Fibroblast of pulmonary artery (primary cell): ENCODE measurements around the gene IL3RA.
"Not testable (repeated sequence)": the region's sequence is repeated elsewhere in the genome, so short reads cannot be mapped to it uniquely, and the experiment has no call there.

Experiments used
- DNase-seq: peaks from one replicate; pipeline ENCODE4 v3.0.0-alpha.2; 2010; ENCODE audit warnings: low read depth
- H3K4me3 ChIP-seq: replicated peaks from 2 replicates; pipeline ENCODE4 v1.5.1; 2011; ENCODE audit warnings: low read depth, mild to moderate bottlenecking, control low read depth, low read length, moderate library complexity
- TF ChIP-seq, protein P1 (sequence below): IDR thresholded peaks from 2 replicates; pipeline ENCODE4 v1.5.1; 2011; ENCODE audit warnings: mild to moderate bottlenecking, control low read depth, low read length, inconsistent platforms; ENCODE audit errors: missing control alignments

IL3RA gene

DNA sequence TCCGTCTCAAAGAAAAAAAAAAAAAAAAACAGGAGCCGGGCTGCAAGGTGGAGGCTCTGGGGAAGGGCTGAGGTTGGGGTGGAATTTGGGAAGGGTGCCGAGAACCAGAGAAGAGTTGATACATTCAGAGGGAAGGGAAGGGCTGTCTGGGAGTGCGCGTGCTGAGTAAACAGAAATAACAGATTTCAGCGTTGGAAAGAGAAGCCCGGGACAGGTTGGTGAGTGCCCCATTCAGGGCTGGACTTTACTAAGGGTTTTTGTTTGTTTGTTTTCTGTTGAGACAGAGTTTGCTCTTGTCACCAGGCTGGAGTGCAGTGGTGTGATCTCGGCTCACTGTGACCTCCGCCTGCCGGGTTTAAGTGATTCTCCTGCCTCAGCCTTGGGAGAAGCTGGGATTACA is 1.7 kb upstream of the IL3RA start:
- TF ChIP-seq, protein P1, sequence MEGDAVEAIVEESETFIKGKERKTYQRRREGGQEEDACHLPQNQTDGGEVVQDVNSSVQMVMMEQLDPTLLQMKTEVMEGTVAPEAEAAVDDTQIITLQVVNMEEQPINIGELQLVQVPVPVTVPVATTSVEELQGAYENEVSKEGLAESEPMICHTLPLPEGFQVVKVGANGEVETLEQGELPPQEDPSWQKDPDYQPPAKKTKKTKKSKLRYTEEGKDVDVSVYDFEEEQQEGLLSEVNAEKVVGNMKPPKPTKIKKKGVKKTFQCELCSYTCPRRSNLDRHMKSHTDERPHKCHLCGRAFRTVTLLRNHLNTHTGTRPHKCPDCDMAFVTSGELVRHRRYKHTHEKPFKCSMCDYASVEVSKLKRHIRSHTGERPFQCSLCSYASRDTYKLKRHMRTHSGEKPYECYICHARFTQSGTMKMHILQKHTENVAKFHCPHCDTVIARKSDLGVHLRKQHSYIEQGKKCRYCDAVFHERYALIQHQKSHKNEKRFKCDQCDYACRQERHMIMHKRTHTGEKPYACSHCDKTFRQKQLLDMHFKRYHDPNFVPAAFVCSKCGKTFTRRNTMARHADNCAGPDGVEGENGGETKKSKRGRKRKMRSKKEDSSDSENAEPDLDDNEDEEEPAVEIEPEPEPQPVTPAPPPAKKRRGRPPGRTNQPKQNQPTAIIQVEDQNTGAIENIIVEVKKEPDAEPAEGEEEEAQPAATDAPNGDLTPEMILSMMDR: no peak
- no peak overlapping the region for H3K4me3 ChIP-seq
- DNase-seq: no peak

DNA sequence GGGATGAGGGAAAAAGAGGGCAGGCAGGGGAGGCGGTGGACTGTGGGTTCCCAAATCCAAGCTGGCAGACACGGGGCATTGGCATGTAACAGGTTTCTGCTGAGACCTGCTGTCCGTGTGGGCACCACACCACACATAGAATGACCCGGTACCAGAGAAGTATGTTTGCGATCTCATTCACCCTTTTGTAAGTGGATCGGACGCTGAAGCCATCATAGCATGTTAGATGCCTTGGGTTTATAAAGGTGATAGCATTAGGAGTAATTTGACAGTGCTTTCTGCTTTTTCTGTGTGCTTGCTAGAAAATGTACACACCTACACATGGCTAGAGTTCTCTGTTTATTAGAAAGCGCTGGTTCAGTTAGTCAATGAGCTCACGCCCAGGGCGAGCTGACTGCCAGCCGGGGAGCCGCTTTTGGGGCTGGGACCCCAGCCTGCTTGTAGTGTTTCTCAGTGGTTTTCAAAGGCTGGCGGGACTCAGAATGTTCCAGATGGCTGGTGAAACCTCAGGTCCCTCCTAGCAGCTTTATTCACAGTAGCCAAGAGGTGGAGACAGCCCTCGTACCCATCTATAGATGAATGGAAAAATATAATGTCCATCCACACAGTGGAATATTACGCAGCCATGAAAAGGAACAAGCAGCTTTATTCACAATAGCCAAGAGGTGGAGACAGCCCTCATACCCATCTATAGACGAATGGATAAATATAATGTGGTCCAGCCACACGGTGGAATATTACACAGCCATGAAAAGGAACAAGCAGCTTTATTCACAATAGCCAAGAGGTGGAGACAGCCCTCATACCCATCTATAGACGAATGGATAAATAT is 579 bp downstream of the IL3RA start:
- TF ChIP-seq, protein P1: no peak
- no peak for DNase-seq
- H3K4me3 ChIP-seq: no peak overlapping the region

DNA sequence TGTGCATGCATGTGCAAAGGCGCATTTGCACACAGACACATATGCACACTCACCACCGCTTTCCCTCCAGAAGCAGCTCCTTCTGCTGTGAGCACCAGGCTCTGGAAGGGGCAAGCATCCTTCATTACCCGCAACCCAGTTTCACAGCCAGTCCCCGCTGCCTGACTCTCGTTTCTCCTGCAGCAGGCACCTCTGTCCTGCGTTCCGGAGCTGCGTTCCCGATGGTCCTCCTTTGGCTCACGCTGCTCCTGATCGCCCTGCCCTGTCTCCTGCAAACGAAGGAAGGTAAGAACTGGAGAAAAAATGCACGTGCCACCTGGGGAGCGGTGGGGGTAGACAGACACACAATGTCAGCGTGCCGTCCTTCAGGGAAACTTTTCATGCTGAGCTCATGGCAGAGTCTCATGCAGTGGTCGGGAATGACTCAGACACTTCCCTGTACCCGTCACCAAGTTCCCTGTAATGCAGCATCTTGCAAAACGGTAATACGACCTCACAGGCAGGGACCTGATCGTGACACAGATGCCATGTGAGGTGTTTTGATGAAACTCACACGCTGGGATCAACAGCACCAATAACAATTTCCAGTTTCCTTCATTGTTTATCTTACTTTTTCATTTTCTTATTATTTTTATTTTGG is 5.1 kb downstream of the IL3RA start:
- TF ChIP-seq, protein P1: no peak
- no peak overlapping the region for H3K4me3 ChIP-seq
- no peak for DNase-seq

DNA sequence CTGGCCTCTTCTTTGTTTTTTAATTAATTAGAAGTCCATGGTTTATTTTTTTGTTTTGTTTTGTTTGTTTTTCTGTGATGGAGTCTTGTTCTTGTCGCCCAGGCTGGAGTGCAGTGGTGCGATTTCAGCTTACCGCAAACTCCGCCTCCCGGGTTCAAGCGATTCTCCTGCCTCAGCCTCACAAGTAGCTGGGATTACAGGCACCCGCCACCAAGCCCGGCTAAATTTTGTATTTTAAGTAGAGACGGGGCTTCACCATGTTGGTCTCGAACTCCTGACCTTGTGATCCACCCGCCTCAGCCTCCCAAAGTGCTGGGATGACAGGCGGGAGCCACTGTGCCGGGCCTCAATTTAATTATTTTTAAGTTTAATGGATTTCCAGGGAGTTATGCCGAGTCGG is 13.0 kb downstream of the IL3RA start:
- DNase-seq, H3K4me3 ChIP-seq: not testable (repeated sequence)

DNA sequence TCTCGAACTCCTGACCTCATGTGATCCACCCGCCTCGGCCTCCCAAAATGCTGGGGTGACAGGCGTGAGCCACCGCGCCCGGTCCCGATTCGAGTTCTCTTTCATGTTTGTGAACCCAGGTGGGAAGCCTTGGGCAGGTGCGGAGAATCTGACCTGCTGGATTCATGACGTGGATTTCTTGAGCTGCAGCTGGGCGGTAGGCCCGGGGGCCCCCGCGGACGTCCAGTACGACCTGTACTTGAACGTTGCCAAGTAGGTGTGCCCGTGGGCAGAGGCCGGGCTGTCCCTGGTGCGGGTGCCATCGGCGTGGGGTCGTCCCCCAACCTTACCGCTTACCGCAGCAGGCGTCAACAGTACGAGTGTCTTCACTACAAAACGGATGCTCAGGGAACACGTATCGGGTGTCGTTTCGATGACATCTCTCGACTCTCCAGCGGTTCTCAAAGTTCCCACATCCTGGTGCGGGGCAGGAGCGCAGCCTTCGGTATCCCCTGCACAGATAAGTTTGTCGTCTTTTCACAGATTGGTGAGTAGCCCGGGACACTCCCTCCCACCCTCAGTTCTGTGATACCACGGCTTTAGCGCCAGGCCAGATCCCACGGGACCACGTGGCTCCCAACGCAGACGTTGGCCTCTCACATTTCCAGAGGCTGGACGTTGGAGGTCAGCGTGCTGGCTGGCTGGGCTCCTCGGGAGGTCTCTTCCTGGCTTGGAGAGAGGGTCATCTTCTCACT is 15.6 kb downstream of the IL3RA start:
- DNase-seq: no peak
- H3K4me3 ChIP-seq: no peak overlapping the region
- TF ChIP-seq, protein P1: no peak

DNA sequence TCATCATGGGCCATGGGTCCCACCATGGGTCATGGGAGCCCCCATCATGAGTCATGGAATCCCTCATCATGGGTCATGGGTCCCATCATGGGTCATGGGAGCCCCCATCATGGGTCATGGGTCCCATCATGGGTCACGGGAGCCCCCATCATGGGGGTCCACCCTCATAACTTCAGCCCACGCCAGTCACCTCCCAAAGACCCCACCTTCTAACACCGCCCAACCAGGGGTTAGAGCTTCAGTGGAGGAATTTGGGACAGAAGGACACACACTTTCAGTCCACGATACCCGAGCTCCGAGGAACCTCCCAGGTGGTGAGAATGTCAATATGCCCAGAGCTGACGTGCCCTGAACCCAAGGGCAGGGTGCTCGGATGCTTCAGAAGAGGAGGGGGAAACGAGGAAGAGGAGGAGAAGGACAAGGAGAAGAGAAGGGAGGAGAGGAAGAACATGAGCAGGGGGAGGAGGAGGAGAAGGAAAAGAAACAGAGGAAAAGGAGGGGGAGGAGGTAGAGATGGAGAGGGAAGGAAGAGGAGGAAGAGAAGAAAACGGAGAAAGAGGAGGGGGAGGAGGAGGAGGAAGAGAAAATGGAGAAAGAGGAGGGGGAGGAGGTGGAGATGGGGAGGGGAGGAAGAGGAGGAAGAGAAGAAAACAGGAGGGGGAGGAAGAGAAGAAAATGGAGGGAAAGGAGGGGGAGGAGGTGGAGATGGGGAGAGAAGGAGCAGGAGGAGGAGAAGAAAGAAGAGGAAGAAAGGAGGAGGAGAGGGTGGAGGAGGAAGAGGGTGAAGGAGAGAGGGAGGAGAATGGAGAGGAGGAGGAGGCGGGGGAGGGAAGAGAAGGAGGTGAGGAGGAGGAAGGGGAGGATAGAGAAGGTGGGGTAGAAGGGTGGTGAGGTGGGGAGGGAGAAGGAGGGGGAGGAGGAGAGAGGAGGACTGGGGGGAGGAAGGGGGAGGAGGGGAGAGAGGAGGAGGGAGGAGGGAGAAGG is 17.7 kb downstream of the IL3RA start:
- no peak overlapping the region for H3K4me3 ChIP-seq
- TF ChIP-seq, protein P1: no peak
- no peak for DNase-seq
